ENCODE data around the gene PRKCZ. TPM values are rescaled to one million over a fixed set of nuclear protein-coding genes. Genes with fewer than 3 reads are reported as not detected.

Gene PRKCZ
- total RNA-seq, 1 donor from 2014 or later: 13.9 TPM

Other genes with a start within 250 kb of the PRKCZ start
- 183 TPM for gene GNB1, start 159.3 kb upstream of the PRKCZ start, total RNA-seq
- 0.16 TPM for gene CALML6, start 135.2 kb upstream of the PRKCZ start, total RNA-seq
- 0.70 TPM for gene TMEM52, start 131.1 kb upstream of the PRKCZ start, total RNA-seq
- not detected for gene CFAP74, start 46.6 kb upstream of the PRKCZ start, total RNA-seq
- gene GABRD, start 31.1 kb upstream of the PRKCZ start, total RNA-seq: 1.1 TPM
- 40.5 TPM for gene FAAP20, start 144.4 kb downstream of the PRKCZ start, total RNA-seq
- gene SKI, start 177.9 kb downstream of the PRKCZ start, total RNA-seq: 39.9 TPM